Measurements from ENCODE around the gene SALL4. TPM values are rescaled to one million over a fixed set of nuclear protein-coding genes. Genes with fewer than 3 reads are reported as not detected.
"Not testable (repeated sequence)": the region's sequence is repeated elsewhere in the genome, so short reads cannot be mapped to it uniquely, and the experiment has no call there.

Gene SALL4
- total RNA-seq, 1 experiment from 2014 or later, result 7.6 TPM

DNA sequence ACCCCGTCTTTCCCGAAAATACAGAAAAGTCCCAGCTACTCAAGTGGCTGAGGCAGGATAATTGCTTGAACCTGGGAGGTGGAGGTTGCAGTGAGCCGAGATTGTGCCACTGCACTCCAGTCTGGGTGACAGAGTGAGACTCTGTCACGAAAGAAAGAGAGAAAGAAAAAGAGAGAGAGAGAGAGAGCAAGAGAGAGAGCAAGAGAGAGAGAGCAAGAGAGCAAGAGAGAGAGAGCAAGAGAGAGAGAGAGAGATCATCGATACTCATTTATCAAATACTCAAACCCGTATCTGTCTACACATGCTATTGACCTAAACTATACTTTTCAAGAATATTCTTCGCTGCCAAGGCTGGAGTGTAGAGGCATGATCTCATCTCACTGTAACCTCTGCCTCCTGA is 28.2 kb upstream of the SALL4 start:
- H3K4me1 Mint-ChIP-seq (ENCODE audit: low read depth, unreplicated experiment), result no peaks in the 10 kb centered on the region
- no peak for DNase-seq
- H3K9me3 Mint-ChIP-seq (ENCODE audit: low read depth, unreplicated experiment), result no peaks in the 10 kb centered on the region
- no peaks in the 10 kb centered on the region for H3K36me3 Mint-ChIP-seq (ENCODE audit: insufficient read depth, unreplicated experiment)
- TF ChIP-seq, protein P1, sequence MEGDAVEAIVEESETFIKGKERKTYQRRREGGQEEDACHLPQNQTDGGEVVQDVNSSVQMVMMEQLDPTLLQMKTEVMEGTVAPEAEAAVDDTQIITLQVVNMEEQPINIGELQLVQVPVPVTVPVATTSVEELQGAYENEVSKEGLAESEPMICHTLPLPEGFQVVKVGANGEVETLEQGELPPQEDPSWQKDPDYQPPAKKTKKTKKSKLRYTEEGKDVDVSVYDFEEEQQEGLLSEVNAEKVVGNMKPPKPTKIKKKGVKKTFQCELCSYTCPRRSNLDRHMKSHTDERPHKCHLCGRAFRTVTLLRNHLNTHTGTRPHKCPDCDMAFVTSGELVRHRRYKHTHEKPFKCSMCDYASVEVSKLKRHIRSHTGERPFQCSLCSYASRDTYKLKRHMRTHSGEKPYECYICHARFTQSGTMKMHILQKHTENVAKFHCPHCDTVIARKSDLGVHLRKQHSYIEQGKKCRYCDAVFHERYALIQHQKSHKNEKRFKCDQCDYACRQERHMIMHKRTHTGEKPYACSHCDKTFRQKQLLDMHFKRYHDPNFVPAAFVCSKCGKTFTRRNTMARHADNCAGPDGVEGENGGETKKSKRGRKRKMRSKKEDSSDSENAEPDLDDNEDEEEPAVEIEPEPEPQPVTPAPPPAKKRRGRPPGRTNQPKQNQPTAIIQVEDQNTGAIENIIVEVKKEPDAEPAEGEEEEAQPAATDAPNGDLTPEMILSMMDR (IDR thresholded peaks at IDR 0.05; ENCODE audit: unreplicated experiment), result no peak
- intact Hi-C loops (cut with micrococcal nuclease; ENCODE audit: unreplicated experiment), result no loop called here
- CTCF ChIA-PET, result interaction anchor here (0.8 to 1.2 kb wide), 2 partner anchors 31 to 51 kb away, joined by 3 read pairs; no protein-coding TSS in a partner anchor
- H3K4me3 Mint-ChIP-seq (ENCODE audit: low read depth, unreplicated experiment), result no peak overlapping the region
- BruUV-seq (replicated peaks), result no TSS peak
- no peak overlapping the region for H3K27ac Mint-ChIP-seq (ENCODE audit: unreplicated experiment)
- peaks cover 33% of the 10 kb centered on the region for H3K27me3 Mint-ChIP-seq (ENCODE audit: unreplicated experiment)

DNA sequence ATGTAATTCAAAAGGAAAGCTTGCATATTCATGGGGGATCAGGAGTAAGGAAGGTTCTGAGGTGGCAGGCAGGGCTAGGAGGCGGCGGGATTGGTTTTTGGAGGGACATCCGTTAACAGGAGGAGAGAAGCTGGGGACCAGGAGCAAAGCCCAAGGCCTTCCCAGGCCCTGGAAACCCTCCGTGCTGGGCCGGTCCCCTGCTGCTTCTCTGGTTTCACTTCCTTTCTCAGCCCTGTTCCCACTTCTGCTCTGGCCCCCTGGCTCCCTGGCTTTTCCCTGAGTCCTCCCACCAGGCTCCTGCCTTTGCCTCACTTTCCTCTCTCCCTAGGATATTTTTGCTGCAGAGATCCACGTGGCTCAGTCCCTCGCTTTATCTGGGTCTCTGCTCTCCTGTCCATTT is 26.4 kb upstream of the SALL4 start:
- BruUV-seq (replicated peaks), result no TSS peak
- Mint-ChIP-seq H3K27ac (ENCODE audit: unreplicated experiment) (no peak overlapping the region), H3K36me3 (ENCODE audit: insufficient read depth, unreplicated experiment) (no peaks in the 10 kb centered on the region)

DNA sequence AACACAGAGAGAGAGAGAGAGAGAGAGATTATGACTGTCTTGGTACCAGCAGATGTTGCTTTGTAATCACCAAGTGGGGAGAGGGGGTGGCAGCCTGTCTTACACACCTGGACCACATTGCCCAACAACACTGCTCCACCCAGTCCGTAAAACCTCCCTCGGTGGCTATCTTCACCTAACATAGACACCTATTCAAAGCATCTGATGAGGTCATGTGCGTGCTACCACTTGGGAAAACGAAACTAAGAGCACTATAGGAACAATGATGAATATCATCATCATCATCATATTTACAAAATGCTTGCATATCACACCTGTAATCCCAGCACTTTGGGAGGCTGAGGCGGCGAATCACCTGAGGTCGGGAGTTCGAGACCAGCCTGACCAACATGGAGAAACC is 24.1 kb upstream of the SALL4 start:
- intact Hi-C loops (cut with micrococcal nuclease; ENCODE audit: unreplicated experiment), result no loop called here
- CTCF ChIA-PET, result interaction anchor here (0.6 kb wide), 1 partner anchor 25 kb away, joined by 5 read pairs; no protein-coding TSS in a partner anchor
- DNase-seq, result no peak
- BruUV-seq (replicated peaks), result no TSS peak
- Mint-ChIP-seq H3K4me3 (ENCODE audit: low read depth, unreplicated experiment) (no peak overlapping the region), H3K4me1 (ENCODE audit: low read depth, unreplicated experiment) (no peaks in the 10 kb centered on the region), H3K27ac (ENCODE audit: unreplicated experiment) (no peak overlapping the region), H3K36me3 (ENCODE audit: insufficient read depth, unreplicated experiment) (no peaks in the 10 kb centered on the region), H3K27me3 (ENCODE audit: unreplicated experiment) (peaks cover 23% of the 10 kb centered on the region), H3K9me3 (ENCODE audit: low read depth, unreplicated experiment) (no peaks in the 10 kb centered on the region)
- TF ChIP-seq, protein P1 (IDR thresholded peaks at IDR 0.05; ENCODE audit: unreplicated experiment), result no peak

More for the DNA sequence above, 26.4 kb upstream of the SALL4 start:
- Mint-ChIP-seq H3K27me3 (ENCODE audit: unreplicated experiment) (peaks cover 23% of the 10 kb centered on the region), H3K4me3 (ENCODE audit: low read depth, unreplicated experiment) (no peak overlapping the region), H3K4me1 (ENCODE audit: low read depth, unreplicated experiment) (no peaks in the 10 kb centered on the region), H3K9me3 (ENCODE audit: low read depth, unreplicated experiment) (no peaks in the 10 kb centered on the region)
- TF ChIP-seq, protein P1 (IDR thresholded peaks at IDR 0.05; ENCODE audit: unreplicated experiment), result no peak
- intact Hi-C loops (cut with micrococcal nuclease; ENCODE audit: unreplicated experiment), result no loop called here
- DNase-seq, result no peak
- CTCF ChIA-PET, result interaction anchor here (0.5 kb wide), 1 partner anchor 44 kb away, joined by 5 read pairs; no protein-coding TSS in a partner anchor

DNA sequence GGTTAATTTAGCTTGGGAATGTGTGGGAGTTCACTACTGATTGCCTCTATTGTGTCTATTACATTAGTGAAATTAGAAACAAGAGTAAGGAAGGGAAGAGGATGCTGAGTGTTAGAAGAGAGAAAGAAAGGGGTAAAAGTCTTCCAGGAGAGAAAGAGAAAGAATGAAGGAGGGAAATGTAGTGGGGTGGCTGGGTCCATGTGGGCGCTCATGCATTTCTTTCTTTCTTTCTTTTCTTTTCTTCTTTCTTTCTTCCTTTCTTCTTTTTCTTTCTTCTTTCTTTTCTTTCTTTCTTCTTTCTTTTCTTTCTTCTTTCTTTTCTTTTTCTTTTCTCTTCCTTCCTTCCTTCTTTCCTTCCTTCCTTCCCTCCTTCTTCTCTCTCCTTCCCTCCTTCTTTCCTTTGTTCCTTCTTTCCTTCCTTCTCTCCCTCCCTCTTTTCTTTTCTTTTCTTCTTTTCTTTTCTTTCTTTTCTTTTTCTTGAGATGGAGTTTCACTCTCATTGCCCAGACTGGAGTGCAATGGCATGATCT is 16.2 kb upstream of the SALL4 start:
- no peak for DNase-seq
- peaks cover 3% of the 10 kb centered on the region for H3K9me3 Mint-ChIP-seq (ENCODE audit: low read depth, unreplicated experiment)
- H3K27me3 Mint-ChIP-seq (ENCODE audit: unreplicated experiment), result peaks cover 14% of the 10 kb centered on the region
- intact Hi-C loops (cut with micrococcal nuclease; ENCODE audit: unreplicated experiment), result no loop called here
- CTCF ChIA-PET, result no interaction called here
- no peak overlapping the region for H3K27ac Mint-ChIP-seq (ENCODE audit: unreplicated experiment)
- H3K36me3 Mint-ChIP-seq (ENCODE audit: insufficient read depth, unreplicated experiment), result no peaks in the 10 kb centered on the region
- TF ChIP-seq, protein P1 (IDR thresholded peaks at IDR 0.05; ENCODE audit: unreplicated experiment), result no peak
- BruUV-seq (replicated peaks), result no TSS peak
- no peaks in the 10 kb centered on the region for H3K4me1 Mint-ChIP-seq (ENCODE audit: low read depth, unreplicated experiment)
- H3K4me3 Mint-ChIP-seq (ENCODE audit: low read depth, unreplicated experiment), result no peak overlapping the region

DNA sequence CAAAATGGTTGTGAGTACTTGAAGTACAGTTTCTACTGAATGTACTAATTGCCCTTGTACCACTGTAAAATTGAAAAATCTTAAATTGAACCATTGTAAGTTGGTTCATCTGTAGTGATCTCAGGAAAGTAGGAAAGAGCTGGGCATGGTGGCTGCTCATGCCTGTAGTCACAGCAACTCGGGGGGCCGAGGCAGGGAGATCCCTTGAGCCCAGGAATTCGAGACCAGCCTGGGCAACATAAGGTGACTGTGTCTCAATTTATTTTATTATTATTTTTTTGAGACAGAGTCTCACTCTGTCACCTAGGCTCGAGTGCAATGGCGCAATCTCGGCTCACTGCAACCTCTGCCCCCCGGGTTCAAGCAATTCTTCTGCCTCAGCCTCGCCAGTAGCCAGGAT is 14.5 kb upstream of the SALL4 start:
- H3K27me3 Mint-ChIP-seq (ENCODE audit: unreplicated experiment), result peaks cover 14% of the 10 kb centered on the region
- CTCF ChIA-PET, result interaction anchor here (0.7 kb wide), 1 partner anchor 277 kb away, joined by 3 read pairs; no protein-coding TSS in a partner anchor
- H3K9me3 Mint-ChIP-seq (ENCODE audit: low read depth, unreplicated experiment); BruUV-seq (replicated peaks); H3K4me3 Mint-ChIP-seq (ENCODE audit: low read depth, unreplicated experiment); H3K4me1 Mint-ChIP-seq (ENCODE audit: low read depth, unreplicated experiment); intact Hi-C loops (cut with micrococcal nuclease; ENCODE audit: unreplicated experiment); DNase-seq; H3K27ac Mint-ChIP-seq (ENCODE audit: unreplicated experiment); H3K36me3 Mint-ChIP-seq (ENCODE audit: insufficient read depth, unreplicated experiment): not testable (repeated sequence)
